Measurements from ENCODE around the gene RAPGEF4.

The RAPGEF4 gene

GRCh38 chr2:172970660-172971059 is 235.0 kb downstream of the RAPGEF4 start:
- no peak for DNase-seq (ENCODE audit: low spot score)

GRCh38 chr2:172972005-172972619 is 236.5 kb downstream of the RAPGEF4 start:
- DNase-seq (ENCODE audit: low spot score), result peak; percentile 47

DNA sequence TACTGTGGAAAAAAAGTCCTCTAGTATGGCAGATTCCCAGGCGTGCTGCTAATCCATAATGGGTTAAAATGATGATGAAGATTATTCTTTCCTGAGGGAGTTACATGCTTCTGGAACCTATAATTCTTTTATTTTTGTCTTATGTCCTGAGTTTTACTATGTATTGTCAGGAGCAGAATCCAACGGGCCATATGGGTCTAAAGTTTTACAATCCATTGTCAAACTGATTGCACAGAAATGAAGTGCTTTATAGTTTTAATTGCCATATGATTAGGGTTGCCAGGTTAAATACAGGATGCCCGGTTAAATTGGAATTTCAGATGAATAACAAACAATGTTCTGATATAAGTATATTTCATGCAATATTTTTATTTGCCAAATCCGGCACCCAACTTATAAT is 239.1 kb downstream of the RAPGEF4 start:
- no peak for DNase-seq (ENCODE audit: low spot score)

DNA sequence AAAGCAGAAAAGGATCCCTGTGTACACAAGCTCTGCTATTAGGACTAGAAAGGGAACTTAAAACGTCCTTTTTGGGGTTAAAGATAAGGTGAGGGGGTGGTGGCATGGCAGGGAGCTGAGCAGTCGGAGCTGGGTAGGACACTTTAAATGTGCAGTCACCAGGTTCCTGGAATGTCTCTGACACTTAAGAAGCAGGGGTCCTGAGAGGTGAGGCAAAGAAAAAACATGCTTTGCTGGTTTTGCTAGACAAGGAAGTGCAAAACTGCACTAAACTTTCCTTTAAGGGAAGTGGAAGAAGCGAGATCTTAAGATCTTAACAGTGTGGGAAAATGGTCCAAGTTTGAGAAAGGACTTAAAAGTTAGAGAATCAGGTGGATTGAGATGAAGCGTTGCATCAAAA is 240.5 kb downstream of the RAPGEF4 start:
- DNase-seq (ENCODE audit: low spot score), result no peak

- no peak for DNase-seq (ENCODE audit: low spot score)
These were observed 241.2 kb downstream of the RAPGEF4 start for GRCh38 chr2:172976816-172977215.

DNA sequence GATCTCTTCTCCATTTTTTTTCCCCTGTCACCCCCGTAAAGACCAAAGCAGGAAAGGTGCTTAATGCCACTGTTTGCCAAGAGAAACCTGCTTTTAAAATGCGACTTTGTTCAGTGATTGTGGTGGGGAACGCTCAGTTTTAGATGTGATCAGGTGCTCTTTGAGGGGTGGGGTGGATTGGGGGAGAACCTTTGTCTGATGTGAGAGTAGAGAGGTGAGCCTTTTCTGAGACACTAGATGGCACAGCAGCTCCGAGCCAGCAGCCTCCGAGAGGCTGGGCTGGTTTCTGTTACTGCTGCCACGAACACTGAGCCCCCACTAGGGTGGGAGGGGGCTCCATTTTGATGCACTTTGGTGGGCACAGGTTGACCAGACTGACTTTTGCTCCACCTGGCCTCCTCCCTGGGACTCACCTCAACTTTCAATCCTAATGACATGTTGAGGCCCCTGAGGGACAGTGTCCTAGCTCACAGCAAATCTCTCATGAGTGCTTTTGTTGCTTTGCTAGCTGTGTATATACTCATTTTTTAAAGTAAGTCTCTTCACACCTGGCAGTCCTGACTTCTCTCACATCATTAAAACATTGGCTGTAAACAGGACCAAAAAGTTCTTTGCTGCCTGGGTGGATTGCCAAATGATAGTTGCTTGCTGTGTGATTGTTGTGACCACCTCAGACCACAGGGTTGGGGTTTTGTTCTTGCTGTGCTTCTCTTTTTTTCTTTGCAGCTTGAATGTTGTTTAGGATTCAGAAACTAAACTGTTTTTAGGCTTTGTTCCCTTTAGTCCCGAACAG is 241.8 kb downstream of the RAPGEF4 start:
- DNase-seq (ENCODE audit: low spot score), result no peak

- DNase-seq (ENCODE audit: low spot score), result no peak
These were observed 242.4 kb downstream of the RAPGEF4 start for GRCh38 chr2:172978063-172978383.

- no peak for DNase-seq (ENCODE audit: low spot score)
These were observed 249.7 kb downstream of the RAPGEF4 start for GRCh38 chr2:172985139-172985892.

GRCh38 chr2:172986040-172986439 is 250.4 kb downstream of the RAPGEF4 start:
- no peak for DNase-seq (ENCODE audit: low spot score)

DNA sequence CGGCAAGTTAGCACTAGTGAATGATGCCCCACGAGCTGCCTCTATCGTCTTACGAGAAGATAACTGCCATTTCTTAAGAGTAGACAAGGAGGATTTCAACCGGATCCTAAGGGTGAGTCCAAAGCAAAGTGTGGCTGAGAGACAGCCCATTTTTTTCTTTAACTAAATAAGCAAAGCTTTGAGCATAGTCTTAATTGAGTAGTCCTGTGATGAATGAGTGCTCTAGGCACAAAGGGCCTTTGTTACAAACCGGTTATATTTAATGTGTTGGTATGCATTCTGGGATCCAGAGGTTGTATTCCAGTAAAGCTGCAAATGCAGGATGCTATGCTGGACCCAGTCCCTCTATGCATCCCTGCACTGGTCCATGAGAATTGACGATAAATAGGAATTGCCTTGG is 253.1 kb downstream of the RAPGEF4 start:
- DNase-seq (ENCODE audit: low spot score), result no peak

DNA sequence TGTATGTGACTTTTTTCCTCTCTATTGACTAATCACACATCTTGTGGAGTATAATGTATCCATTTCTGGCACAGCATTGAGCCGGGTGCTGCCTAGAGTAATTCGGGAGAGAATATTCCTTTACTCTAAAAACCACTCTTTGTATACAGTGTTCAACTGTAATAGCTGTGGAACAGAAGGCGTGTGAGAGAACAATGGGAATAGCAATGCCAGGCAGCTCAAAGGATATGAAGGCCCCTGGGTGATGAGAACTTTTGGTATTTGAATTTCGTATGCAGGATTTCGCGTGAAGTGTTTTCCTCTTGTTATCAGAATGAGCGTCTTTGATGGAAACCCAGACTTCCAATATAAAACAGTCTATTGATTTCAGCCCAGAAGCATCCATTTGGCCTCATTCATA is 255.4 kb downstream of the RAPGEF4 start:
- no peak for DNase-seq (ENCODE audit: low spot score)

DNA sequence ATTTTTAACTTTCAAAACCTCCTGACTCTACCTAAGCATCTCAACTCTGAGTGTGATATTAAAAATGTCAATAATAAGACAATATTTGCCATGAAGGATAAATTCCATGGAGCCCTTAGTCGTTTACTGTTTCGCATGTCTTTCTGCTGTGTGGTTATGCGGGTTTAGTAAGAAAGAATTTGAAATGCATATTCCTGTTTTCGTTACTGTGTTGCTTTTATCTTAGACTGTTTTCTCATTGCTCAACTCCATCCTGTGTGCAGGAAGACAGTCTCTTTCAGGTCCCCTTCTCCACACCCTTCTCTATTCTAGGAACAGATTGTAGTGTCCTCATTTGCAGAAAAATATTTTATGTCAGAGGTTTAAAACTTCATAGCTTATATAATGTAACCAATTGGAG is 257.5 kb downstream of the RAPGEF4 start:
- DNase-seq (ENCODE audit: low spot score), result no peak

DNA sequence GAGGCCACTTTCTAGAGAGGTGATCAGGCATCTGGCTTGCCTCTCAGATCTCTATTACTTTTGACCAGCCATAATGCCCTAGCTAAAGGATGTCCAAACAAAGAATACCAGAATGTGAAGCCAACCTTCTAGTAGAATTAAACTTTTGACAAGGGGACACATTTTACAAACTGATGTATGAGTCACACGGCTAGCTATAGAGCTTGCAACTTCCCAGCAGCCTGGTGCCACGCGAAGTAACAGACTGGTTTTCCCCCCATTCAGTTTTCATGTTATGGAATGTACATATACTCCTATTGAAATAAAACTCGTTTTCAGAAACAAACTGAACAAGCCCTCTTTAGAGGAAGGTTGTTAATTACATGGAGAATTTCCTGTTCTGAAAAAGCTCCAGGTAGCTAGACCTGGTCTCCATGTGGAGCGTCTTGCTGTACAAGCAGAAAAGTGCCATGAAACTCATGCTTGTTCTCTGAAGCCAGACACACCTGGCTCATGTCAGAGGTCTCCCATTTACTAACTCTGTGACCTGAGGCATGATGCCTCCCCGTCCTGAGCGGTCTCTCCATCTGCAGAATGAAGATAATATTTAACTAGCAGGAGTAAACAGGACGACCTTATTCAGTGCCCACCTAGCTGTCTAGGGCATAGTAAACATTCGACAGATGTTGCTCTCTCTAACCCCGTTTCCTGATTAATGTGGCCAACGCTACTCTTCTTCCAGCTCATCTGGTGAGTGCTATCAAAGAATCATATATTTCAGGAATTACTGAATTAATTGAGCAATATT is 258.5 kb downstream of the RAPGEF4 start:
- DNase-seq (ENCODE audit: low spot score), result no peak

GRCh38 chr2:172994864-172995263 is 259.2 kb downstream of the RAPGEF4 start:
- no peak for DNase-seq (ENCODE audit: low spot score)

GRCh38 chr2:172995323-172996244 is 259.9 kb downstream of the RAPGEF4 start:
- DNase-seq (ENCODE audit: low spot score), result peak; percentile 64

DNA sequence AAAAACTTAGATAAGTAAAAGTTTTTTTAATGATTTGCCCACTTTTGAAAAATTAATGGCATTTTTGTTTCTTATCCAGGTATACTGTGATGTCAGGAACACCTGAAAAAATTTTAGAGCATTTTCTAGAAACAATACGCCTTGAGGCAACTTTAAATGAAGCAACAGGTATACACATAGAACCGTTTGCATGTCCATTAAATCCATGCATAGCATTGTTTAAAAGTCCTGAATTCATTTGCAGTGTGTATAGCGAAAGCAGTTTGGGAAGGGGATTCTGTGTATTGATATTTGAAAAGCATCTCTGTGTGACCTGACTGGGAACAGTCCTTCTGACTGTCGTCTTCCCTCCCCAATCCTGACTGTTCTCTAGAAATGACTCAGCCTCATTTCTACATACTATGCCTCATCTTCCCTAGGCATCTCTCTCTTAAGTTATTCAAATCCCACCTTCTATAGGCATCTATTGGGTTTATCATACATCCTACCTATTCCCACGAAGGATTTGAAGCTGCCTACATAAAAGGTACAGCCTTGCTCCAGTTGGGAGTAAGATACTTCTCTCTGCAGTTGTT is 260.8 kb downstream of the RAPGEF4 start:
- DNase-seq (ENCODE audit: low spot score), result no peak

GRCh38 chr2:172997031-172997430 is 261.4 kb downstream of the RAPGEF4 start:
- no peak for DNase-seq (ENCODE audit: low spot score)

- no peak for DNase-seq (ENCODE audit: low spot score)
These were observed 263.1 kb downstream of the RAPGEF4 start for GRCh38 chr2:172998547-172999272.

DNA sequence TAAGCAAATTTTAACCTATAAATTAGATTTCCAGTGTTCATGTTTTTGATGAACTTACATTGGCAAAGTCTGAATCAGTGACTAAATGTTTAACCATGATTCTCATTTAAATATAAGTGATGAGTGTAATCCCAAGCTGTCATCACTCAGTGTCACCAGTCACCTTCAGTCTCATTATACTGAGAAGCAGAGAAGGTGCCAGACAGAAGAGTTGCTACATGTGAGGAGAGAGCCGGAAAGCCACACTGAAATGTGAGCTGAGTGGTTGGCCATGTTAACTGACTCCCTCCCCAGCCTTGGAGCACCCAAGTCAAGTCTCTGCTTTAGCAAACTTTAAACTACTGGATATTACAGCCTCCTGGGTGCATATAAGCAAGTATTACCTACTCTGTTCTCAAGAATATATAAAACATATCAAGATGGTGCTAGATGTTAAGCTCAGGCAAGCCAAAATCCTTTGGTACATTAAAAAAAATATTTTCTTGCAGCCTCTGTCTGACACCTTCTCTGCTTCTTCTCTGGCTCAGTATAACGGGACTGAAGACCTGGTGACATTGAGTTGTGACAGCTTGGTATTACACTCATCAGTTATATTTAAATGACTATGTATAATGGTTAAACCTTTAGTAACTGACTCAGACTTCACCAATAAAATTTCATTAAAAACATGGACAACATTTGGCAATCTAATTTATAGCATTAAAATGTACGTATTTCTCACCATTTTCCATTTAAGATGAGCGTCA is 264.2 kb downstream of the RAPGEF4 start:
- no peak for DNase-seq (ENCODE audit: low spot score)

Data from hepatic stellate cell (primary cell).